Gastroesophageal sphincter (tissue), 3 donors: Measurements from ENCODE around the gene OR51E1.

ENCODE experiments used
- CTCF ChIP-seq, 4 experiments: fragments of 200-600 bp in 2 of 4; fragments of 450-650 bp in 2 of 4; sonication (generic) in 1 of 4; IDR thresholded peaks; one replicate each; pipeline ENCODE4 v1.5.1; 2017 to 2019; ENCODE audit warnings: antibody characterized with exemption in 4 of 4, mild to moderate bottlenecking in 2 of 4, moderate library complexity in 2 of 4
- POLR2AphosphoS5 ChIP-seq: sonication (generic); formaldehyde crosslinking; IDR thresholded peaks from one replicate; pipeline ENCODE4 v1.6.1; 2017; ENCODE audit warnings: antibody characterized with exemption

GRCh38 chr11:4697585-4697984 is 53.8 kb downstream of the OR51E1 start, which contains the start of gene OR51E2:
- no peak for TF ChIP-seq CTCF (IDR thresholded peaks at IDR 0.05)
- TF ChIP-seq POLR2AphosphoS5: no peak
